GM18873 (cell line): ENCODE results near the gene FPGS.
"Not testable (repeated sequence)": the region's sequence is repeated elsewhere in the genome, so short reads cannot be mapped to it uniquely, and the experiment has no call there.

ENCODE experiments used
- ATAC-seq: cut with Tn5 transposase; IDR thresholded peaks from one replicate; pipeline ENCODE4 v1.9.1; 2021; ENCODE audit warnings: mild to moderate bottlenecking, moderate library complexity, moderate number of reproducible peaks; ENCODE audit not compliant: unreplicated experiment, low FRiP score

Gene FPGS

GRCh38 chr9:127835991-127836516 is 33.4 kb downstream of the FPGS start:
- no peak for ATAC-seq

- not testable (repeated sequence) for ATAC-seq
These were observed 33.9 kb downstream of the FPGS start for GRCh38 chr9:127836561-127836960.

DNA sequence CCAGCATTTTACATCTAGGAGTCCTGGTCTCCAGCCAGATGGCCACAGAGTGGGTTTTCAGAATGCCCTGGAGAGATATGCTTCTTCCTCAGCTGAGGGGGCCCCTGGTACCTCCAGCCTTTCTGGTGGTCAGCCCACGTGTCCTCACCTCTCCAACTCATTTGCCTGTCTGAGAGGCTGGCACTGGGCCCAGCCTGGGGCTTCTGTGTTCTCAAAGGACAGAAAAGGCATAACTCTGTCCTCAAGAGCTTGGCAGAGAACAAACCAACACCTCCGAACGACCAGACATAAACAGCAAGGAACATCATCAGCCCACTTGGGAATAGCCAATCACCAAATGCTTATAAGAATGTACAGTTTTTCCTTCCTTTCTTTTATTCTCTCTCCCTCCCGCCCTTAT is 34.7 kb downstream of the FPGS start:
- ATAC-seq = no peak

- no peak for ATAC-seq
These were observed 35.8 kb downstream of the FPGS start for GRCh38 chr9:127838375-127839078.

GRCh38 chr9:127841087-127841835 is 38.6 kb downstream of the FPGS start:
- no peak for ATAC-seq

GRCh38 chr9:127844821-127845359 is 42.2 kb downstream of the FPGS start:
- ATAC-seq = no peak

DNA sequence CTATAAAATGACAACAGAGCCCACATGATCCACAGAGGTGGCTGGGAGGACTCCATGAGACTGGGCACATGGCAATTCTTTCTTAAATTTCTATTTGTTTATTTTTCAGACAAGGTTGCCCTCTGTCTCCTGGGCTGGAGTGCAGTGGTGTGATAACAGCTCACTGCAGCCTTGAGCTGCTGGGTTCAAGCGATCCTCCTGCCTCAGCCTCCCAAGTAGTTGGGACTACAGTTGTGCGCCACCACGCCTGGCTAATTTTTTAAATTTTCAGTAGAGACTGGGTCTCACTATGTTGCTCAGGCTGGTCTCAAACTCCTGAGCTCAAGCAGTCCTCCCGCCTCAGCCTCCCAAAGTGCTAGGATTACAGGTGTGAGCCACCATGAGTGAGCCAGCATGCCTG is 42.9 kb downstream of the FPGS start:
- not testable (repeated sequence) for ATAC-seq

DNA sequence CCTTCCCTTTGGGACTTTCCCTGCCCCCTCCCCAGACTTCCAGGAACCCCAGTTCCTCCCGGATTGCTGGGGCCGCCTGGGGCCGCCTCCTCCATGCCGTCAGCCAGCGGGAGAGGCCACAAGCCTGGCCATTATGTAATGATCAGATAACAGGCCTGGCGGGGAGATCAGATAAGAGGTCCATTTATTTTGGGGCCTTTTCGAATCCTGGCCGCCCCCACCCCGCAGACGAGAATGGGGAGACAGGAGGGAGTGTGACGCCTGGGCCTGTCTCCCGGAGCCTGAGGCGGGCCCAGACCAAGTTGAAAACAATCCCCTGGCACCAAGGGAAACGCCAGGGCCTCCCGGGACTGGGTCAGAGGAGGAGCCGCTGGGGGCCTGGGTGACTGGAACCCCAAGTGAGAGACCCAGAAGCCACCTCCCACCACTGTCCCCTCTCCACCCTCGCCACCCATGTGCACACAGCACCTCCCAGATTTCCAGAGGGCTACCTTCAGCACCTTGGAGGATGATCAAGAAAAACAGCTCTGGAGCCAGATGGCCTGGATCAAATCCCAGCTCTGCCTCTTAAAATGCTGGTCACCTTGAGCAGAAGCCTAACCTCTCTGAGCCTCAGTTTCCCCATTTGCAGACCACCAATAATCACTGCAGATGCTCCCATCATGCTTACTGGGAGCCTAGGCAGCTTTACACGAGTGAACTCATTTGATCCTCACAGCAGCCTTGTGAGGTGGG is 43.9 kb downstream of the FPGS start:
- ATAC-seq = no peak

- no peak for ATAC-seq
These were observed 44.5 kb downstream of the FPGS start for GRCh38 chr9:127847178-127847510.

DNA sequence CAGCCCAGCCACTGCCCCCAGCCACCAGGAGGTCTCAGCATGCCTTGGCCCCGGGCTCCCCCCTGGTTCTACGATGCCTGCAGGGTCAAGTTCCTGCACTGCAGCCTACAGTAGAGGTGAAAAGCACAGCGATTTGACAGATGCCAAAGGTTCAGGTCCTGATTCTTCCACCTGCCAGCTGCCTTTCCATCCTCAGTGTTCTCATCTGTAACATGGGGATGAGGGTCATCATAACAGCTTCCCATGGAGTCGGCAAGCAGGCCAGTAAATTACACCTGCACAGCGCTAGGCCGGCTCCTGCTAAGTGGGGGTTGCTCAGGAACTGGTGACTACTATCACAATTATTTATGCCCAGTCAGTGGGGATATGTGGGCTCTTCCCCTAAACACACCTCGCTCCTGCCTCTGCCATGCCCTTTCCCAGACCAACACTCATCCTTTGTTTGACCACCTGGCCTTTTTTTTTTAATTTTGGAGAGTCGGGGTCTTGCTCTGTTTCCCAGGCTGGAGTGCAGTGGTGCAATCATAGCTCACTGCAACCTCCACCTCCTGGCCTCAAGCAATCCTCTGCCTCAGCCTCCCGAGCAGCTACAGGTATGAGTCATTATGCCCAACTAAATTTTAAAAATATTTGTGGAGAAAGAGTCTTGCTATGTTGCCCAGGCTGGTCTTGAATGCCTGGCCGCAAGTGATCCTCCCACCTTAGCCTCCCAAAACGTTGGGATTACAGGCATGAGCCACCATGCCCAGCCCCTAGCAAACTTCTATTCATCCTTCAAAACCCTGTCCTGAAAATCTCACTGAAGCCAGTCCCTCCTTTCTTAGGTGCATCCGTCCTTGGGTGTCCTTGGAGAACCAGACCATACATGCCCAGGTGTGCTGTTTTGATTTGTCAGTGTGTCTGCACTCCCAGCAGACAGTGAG is 45.4 kb downstream of the FPGS start:
- no peak for ATAC-seq

- ATAC-seq = no peak
These were observed 46.2 kb downstream of the FPGS start for GRCh38 chr9:127848756-127849504.

DNA sequence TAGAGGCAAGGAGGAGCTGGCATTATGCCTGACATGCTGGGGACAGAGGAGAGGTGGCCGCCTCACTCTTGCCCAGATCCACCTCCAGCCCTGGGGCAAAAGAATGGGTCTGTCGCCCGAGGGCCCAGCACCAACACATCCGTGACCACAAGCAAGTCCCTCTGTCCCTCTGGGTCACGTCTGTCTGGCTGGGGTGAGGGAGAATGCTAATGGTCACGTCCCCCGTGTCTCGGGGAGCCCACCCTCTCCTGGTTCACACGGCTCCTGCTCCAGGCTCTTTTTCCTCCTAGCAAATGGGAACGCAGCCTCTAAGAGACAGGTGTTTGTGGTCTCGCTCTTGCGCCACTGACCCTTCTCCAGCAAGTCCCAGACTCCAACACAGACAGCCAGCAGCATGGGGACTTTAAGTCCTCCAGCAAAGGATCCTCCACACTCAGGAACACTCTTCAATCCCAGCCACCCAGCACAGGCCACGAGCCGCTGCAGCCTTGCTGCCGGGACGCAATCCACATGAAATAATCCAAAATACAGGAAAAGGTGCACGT is 47.7 kb downstream of the FPGS start:
- no peak for ATAC-seq

GRCh38 chr9:127852829-127853228 is 50.1 kb downstream of the FPGS start:
- ATAC-seq = no peak

GRCh38 chr9:127853312-127854183 is 50.9 kb downstream of the FPGS start:
- ATAC-seq = no peak

GRCh38 chr9:127854184-127854806 is 51.6 kb downstream of the FPGS start, which contains the start of gene ENG:
ENG (minus strand) TSS chr9:127854658; CDS start chr9:127854355, 303 bp downstream.
- no peak for ATAC-seq

DNA sequence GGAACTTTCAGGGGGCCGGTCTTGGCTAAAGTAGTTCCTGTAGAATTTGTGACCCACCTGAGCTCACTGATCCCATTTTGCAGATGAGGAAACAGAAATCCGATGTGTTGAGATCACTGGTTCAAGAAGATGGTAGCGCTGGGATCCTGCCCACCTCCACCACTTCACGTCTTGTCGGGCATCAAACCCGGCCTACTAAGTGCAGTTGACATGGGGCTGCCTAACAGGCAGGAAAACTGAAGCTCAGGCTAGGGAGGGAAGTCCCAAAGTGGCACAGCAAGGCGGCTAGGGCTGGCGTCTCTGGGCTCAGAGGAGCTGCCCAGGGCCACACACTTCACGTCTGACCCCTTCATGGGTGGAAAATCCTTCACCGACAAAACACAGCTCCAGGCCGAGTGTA is 52.3 kb downstream of the FPGS start:
- no peak for ATAC-seq

DNA sequence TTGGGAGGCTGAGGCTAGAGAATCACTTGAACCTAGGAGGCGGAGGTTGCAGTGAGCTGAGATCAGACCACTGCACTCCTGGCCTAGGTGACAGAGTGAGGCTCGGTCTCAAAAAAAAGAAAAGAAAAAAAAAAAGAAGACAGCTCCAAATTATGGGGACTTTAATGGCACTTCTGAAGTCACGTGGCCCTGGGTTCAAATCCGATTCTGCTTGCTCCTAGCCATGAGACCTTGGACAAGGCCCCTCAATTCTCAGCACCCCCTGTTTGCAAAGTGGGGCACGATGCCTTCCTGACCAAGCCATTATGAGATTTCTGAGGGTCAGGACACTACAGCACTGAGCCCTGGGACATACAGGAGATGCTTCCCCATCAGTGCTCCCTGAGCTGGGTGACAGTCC is 52.8 kb downstream of the FPGS start:
- ATAC-seq = no peak
